SKM-1 treated with dmso at 0.1 percent for 144 hours (cell line): ENCODE results near the gene MAP2K3.
A peak's percentile ranks its signal among the peaks of the same experiment; 100 is the strongest.

ENCODE experiments used
- DNase-seq: peaks from one replicate; lab custom pipeline; 2025; ENCODE audit not compliant: unreplicated experiment; lab: John Stamatoyannopoulos, UW

The MAP2K3 gene

DNA sequence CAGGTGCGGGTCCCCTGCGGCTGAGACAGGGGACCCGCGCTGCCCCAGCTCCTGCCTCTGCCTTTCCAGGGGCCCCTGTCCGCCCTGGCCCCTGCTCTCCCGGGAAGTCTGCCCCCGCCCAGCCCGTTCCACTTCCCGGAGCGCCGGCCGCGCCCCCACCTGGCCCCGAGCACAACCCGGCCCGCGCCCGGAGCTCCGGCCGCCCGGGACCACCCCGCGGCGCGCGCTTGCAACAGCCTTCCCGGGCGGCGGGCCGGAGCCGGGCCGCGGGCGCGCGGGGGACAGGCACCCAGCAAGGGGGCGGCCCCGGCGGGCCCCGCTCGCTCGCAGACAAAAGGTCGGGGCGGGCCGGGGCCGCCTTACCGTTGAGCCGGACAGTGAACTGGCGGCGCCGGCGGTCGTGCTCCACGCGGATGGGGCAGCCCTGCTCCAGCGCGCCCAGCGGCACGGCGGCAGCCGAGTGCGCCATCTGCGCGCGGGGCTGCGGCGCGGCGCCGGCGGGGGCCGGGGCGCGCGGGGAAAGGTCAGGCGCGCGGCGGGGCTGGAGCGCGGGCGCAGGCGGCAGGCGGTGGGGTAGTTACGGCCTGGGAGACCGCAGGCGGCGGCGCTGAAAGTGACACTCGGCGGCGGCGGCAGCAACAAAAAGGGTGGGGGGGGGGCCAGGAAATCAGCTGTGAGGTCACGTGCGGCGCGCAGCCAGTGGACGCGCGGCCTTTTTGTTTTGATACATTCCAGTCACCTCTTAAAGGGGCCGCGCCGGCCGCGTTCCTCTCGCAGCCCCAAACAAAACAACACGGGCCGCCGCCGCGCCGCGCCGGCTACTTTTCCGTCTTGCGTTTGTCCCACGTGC is 31.5 kb upstream of the MAP2K3 start, which contains the start of gene NATD1:
TSS of gene NATD1 (minus strand) at position 615 of the 850 bp plus-strand sequence. CDS start at position 469, 146 bp downstream.
- peak; percentile 73 for DNase-seq

DNA sequence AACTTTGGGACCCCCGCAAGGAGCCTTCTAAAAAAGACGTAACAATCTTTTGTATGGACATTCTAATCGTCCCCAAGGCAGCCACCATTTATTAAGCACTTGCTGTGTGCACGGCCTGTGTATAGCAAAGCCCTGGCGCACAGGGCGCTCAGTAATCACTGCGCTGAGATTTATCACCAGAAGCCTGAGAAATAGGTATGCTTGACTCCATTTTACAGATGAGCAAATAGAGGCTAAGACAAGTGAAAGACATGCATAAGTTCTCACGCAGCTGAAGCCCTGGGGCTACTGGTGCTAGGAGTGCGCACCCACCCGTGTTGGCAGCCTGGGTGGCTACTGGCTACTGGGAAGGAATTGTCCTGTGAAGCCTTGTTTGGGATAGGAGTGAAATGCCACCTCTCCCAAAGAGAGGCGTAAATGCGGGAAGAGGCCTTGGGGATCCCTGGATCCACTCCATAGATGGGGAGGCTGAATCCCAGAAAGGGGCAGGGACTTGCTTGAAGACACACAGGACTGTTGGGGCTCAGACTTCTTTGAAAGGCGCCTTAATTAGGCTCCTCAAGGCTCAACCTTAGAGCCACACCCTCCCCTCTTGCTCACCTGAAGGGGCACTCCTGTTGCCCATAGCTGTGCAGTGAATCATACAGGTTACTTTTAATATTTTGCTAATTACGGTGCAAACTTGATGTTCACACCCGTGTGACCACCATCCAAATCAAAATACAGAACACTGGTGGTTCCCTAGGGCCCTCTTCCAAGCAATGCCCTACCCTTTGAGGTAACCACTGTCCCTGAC is 30.7 kb upstream of the MAP2K3 start:
- no peak for DNase-seq

DNA sequence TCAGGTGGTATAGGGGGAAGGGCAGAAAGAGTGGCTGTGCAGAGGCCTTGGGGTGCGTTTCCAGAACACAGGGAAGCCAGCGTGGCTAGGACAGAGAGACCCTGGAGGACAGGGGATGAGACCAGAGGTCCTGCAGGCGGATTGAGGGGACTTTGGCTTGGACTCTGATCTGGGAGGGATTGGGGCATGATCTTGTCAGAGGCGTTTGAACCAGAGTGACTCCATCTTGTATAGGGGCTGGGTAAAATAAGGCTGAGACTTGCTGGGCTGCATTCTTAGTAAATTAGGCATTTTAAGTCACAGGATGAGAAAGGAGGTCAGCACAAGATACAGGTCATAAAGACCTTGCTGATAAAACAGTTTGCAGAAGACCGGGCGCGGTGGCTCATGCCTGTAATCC is 25.9 kb upstream of the MAP2K3 start:
- peak; percentile 17 for DNase-seq

DNA sequence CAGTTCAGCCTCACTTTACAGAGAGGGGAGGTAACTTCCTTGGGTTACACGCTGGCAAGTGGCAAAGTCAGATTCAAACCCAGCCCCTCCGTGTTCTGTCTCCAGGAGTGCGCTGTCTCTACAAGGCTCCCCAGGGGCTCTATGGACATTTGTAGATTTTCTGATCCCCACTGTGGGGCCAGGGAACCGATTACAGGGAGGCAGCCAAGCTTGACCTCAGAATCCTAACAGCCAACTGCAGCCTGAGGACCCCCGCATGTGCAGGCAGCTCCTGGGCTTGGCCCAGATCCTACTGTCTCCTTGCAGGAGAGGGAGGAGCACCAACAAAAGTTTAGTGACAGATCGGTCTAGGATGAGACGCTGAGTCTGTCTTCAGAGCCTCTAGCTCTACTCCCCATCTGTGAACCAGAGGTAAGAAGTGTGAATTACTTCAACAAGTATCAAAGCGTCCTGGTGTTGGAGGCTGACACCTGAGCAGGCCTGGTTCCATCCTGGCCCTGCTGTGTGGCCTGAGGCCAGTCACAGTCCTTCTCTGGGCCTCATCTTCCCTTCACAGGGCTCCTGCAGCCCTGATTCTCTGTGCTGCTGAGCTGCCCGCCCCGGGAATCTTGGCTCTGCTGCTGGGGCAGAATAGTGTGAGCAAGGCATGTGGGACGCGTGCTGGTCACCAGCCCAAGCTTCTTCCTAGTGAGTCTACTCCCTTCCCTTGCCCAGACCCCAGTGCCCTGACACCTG is 22.1 kb upstream of the MAP2K3 start:
- no peak for DNase-seq

DNA sequence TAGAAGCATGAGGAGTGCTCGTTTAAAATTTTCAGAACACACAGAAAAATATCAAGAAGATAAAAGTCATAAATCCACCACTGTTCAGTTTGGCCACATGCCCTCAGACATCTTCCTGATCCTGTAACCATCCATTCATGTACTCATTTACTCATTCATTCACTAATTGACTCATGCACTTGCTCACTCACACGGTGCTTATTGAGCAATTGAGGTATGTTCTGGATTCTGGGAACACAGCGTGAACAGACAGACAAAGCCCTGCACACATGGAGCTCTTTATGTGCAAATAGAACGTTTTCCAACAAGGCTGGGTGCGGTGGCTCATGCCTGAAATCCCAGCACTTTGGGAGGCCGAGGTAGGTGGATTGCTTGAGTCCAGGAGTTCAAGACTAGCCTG is 21.1 kb upstream of the MAP2K3 start:
- no peak for DNase-seq

DNA sequence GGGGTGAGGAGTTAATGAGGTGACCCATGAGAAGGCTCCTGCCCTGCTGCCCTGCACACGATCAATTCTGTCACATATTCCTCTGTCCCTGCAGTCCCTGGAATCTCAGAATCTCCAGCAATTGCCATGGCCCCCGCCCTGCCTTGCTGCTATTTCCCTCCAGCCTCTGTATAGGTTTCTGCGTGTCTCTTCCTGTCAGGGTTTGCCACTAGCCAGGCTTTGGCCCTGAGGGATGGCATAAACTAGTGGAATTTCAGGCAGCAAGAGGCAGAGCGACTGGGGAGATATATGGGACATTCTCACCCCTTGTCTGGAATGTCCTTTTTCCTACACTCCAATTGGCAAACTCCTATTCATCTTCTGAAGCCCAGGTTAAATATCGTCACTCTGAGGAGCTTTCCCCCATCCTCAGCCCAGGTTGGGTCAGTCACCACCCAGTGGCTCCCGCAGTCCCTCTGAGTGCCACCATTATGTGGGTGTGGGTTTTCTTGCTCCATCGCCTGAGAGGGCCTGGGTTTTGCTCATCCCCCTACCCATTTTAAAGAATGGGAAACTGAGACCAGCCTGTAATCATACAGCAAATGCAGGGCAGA is 15.8 kb upstream of the MAP2K3 start:
- DNase-seq, result no peak

DNA sequence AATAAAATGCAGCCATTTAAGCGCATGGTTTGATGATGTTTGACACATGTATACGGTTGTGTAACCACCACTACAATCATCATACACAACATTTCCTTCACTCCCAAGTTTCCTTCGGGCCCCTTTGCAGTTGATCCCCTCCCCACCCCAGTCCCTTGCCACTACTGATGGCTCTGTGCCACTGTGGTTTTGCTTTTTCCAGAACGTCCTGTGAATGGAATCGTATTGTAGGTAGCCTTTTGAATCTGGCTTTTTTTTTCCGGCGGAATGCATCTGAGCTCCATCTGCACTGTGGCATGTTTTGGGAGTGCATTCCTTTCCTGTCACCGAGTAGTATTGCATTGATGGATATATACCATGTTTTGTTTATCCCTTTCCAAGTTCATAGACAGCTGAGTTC is 15.1 kb upstream of the MAP2K3 start:
- no peak for DNase-seq

DNA sequence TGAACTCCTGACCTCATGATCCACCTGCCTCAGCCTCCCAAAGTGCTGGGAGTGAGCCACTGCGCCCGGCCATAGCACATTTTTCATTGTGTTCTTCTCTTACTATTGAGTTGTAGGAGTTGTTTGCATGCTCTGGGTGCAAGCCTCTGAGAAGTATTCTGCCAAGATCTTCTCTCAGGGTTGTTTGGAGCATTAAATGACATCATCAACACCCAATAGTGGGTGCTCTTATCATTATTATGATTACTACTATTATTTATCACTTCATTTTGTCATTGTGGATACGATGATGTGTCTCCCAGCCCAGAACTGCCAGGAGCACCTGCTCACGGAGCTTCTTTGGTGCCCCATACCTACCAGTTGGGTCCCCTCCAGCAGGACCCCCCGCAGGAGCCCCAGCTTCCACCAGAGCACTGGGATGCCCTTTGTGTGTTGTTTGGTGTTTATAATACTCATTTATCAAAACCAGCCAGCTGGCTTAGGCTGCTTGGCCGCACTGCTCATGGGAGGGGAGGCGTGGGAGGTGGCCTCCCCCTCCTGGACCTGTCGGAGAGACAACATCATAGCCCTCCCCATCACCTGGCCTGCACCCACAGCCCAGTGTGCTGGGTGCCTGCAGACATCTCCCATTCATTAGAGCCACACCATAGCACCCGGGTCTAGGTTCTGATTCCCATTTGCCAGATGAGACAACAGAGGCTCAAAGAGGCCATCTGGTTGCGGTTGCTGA is 12.9 kb upstream of the MAP2K3 start:
- no peak for DNase-seq

DNA sequence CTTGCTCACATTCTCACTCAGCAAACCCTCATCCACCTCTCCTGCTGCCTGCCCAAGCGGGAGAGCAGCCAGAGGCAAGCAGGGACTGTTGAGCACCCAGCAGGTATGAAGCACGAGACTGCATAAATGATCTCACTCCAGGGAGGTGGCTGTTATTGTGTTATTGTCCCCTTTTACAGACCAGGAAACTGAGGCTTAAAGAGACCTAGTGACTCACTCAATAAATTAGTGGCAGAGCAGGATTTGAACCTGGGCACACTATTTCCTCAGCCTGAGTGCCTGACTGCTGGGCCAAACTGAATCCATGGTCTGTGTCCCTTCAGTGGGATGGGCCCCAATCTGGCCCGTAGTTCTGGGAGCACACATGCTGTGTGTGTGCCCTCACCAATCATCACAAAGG is 12.3 kb upstream of the MAP2K3 start:
- no peak for DNase-seq

DNA sequence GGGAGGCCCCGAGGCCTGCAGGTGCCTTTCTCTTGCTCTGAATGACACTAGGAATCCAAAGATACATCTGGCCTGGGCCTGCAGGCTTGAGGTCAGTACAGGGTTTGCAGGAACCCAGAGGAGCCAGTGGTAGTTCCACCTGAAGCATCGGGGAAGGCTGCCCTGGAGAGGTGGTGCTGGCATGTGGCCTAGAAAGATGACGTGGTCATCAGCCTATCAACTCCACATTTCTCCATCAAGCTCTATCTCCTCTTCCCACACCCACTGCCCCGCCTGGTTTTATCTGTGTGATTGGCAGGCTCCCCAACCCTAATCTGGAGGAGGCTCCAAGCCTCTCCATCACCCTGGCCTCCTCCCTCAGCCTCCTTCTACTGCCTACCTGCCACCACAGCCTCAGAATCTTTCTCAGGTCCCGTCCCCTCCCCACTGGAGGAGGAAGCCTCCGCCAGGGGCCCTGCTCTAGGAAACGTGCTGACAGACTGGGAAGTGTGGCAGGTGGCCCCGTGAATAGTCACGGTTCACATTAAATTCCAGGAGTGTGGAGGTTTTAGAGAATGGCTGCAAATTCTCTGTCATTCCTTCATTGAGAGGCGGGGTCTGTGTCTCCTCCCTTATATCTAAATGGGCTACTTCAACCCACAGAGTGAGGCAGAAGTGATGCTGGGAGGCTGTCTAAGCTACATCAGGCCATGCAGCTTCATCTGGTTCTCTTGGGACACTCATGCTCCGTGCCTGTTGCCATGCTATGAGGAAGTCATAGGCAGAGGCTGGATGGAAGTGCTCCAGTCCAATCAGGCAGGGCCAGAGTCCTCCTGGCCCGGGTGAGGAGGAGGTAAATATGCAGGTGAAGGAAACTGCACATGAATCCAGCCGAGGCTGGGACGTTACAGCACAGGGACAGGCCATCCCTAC is 11.4 kb upstream of the MAP2K3 start:
- DNase-seq, result no peak

DNA sequence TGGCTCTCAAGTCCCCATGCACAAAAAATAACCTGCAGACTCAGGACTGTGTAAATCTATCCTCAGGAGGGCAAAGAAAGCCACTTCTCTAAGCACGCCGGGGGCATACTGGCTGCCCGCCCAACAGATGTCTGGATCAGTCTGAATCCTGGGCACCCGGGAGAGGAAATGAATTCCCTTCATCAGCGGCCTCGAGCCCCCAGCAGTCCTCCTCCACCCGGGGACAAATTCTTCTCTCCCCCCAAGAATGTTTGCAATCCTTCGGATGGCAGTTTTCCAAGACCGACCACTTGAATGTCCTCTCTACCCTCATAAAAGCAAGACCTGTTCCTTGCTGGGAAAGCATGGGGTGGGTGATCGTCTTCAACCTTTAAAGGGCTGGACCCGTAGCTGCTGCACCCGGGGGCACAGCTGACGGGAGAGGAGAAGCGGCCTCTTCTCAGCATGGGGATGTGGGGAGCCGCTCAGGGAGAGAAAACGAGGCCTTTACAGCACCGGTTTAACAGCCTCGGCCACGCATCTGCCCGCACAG is 9.4 kb upstream of the MAP2K3 start:
- DNase-seq, result no peak

DNA sequence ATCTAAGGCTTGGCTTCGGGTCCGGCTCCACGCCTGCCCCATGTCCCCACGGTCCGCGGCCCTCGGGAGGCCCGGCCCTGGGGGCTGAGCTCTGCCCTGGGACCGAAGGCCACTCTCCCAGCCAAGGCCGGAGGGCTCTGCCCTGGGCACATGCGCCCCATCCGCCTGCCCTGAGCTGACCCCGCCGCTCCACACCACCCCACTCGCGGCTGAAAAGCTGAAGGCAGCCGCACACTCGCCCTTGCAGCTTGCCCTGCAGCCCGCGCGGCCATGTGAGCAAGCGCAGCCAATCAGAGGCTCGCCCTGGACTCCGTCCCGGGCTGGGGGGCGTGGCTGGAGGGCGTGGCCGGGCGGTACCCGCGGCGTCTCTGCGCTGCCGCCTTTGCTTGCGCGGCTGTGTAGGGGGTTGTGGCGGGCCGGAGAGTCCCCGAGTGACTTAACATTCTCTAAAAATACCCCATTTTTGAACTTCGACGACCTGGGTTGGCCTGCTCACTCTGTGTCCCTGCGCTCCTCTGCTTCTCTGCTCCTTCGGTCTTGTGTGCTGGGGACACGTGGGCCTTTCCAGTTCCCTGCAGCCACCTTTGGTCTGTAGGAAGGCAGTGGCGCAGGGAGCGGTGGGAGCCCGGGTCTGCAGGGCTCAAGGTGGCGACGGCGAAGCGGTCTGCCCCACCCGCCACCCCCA is 8.8 kb upstream of the MAP2K3 start:
- peak; percentile 71 for DNase-seq

DNA sequence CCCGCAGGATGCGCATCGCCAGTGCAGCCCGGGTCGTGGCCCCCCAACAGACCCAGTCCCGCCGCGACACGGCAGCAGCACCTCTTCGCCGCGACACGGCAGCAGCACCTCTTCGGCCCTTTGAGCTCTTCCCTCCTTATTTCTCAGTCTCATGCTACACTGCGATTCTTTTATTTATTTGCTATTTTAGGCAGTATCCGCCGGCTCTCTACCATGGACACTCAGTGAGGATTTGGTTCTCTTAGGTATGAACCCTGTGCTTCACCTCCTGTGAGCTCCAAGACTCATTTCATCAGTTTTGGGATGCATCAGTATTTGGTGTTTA is 8.3 kb upstream of the MAP2K3 start:
- no peak for DNase-seq

DNA sequence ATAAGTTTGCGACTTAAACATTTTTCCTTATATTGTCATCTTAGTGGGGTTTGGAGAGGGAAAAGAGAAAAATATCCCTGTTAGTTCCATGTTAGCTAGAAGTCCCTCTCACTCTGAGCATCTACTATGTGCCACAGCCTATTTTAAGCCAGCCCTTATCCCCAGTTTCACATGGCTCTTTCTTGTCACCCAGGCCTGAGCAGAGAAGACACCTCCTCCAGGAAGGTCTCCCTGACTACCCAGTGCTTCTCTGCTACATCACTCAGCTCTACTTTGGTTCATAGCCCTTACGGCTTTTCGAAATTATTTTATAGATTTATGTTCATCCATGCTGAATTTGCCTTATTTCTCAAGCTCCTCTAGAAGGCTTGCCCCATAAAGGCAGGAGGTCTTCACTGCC is 7.2 kb upstream of the MAP2K3 start:
- DNase-seq, result no peak

DNA sequence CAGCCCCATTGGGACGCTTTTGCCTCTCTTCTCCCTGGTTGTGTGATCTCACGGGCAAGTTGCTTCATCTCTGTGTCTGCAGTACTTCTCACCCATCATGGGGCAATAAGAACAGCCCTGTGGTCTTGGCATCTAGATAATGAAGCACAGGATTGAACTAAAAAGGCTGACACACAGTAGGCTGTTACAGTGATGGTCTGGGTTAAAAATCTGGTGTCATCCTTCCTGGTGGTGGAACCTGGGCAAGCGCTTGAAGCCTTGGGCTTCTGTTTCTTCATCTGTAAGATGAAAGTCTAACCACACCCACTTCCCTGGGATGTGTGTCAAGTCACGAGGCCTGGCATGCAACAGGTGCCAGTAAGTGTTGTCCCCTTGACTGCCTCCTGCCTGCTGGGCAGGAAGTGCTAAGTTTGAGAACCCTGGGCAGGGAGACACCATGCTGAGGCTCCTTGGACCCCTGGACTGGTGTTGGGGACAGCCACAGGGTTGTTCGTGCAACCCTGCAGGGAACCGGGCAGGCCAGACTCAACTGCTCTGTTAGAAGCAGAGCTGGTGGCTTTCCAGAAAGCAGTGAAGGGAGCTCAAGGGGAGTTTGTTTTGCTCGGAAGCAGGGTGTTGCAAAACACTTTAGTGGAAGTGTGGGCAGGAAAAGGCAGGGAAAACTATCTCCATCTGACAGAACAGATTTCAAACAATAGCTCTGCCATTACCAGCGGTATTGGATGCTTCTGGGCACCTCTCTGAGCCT is 5.9 kb upstream of the MAP2K3 start:
- DNase-seq, result peak; percentile 18

DNA sequence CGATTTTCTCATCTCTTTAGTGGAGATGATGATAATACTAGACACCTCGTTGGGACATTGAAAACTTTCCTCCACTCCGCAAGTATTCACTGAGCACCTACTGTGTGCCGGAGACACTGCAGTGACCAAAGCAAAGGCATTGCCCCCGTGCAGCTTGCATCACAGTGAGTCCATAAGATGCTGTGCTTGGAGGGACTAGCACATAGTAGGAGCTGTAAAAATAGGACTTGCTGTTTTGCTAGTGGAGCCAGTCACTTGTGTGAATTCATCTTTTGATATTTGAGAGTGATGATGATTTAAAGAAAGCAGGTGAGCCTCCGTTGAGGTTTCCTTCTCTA is 5.3 kb upstream of the MAP2K3 start:
- no peak for DNase-seq

DNA sequence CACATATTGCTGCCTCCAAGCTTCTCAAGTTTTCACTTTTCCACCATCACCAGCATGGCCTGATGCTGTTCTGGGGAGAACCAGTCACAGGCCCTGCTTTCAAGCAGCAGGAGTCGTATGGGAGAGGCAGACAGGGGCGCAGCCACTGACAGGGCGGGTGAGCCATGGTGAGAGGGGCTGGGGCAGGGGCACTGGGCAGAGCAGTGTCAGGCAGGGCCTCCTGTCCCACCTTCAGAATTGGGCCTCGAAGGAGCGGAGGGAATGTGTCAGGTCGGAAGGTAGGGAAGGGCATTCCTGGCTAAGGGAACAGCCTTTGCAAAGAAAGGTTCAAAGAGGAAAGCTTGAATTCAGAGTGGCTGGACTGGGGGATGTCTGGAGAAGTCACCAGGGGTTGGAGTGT is 4.9 kb upstream of the MAP2K3 start:
- no peak for DNase-seq

DNA sequence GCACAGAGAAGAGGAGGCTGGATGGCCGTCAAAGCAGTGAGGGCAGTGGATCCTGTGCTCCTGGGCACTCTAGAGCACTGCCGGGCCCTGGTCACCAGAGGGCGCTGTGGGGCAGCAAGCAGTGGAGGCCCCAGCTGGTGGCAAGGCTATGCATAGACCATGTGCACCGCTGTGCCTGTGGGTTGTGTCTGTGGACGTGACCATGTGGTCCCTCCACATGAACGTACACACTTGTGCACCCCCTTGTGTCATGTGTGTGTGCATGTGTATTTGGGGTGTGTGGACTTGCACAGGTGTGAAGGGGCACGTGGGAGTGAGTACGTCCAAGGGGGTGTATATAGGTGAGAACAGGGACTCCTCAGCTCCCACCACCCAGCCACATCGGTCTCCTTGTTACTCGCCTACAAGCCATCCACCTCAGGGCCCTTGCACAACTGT is 4.4 kb upstream of the MAP2K3 start:
- DNase-seq, result peak; percentile 73
